ENCODE data around the gene CC2D1B.
"Not testable (repeated sequence)": the region's sequence is repeated elsewhere in the genome, so short reads cannot be mapped to it uniquely, and the experiment has no call there.

The CC2D1B gene, protein sequence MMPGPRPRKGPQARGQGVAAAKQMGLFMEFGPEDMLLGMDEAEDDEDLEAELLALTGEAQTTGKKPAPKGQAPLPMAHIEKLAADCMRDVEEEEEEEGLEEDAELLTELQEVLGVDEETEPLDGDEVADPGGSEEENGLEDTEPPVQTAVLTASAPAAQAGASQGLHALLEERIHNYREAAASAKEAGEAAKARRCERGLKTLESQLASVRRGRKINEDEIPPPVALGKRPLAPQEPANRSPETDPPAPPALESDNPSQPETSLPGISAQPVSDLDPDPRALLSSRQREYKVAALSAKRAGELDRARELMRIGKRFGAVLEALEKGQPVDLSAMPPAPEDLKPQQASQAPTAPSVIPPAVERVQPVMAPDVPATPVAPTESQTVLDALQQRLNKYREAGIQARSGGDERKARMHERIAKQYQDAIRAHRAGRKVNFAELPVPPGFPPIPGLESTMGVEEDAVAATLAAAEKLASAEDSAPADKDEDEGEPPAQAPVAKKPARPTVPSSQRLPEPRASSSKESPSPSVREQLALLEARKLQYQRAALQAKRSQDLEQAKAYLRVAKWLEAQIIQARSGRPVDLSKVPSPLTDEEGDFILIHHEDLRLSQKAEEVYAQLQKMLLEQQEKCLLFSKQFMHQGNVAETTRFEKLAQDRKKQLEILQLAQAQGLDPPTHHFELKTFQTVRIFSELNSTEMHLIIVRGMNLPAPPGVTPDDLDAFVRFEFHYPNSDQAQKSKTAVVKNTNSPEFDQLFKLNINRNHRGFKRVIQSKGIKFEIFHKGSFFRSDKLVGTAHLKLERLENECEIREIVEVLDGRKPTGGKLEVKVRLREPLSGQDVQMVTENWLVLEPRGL

DNA sequence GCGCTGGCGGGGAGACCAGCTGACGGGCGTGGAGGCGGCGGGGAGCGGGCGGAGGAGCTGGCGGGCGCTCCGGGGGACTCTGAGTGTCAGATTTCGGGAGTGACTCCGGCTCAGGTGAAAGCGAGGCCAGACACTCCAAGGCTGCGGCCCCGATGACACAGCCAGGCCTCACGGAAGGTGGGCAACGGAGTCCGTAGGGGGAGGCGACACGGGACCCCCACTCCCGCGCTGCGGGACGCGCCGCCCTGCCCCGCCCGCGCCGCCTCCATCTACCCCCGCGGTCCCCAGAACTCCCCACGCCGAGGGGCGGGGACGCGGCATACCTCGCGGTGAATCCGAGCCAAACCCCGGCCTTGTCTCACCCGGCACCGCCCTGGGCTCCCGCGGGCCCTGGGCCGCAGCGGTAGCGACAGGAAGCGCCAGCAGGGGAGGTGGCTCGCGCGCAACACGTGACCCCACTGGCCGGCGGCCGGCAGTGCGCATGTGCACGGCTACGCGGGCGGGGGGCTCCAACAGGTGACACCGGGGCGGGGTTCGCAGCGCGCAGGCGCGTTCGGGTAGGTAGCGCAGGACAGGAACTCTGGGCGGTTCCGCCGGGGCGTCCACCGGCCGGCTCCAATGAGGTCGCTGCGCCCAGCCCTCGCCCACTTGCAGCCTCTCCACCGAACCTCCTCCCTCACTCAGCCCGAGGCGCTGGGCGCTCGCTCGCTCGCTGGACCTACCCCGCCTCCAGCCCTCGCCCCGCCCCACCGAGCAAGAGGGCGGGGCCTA is at the start of gene CC2D1B:
TSS of gene CC2D1B (minus strand) at position 460 of the 771 bp plus-strand sequence. CDS start 1,585 bp downstream, outside the sequence.
- peak; percentile 96 for ATAC-seq
- peak within 1 kb of the TSS; percentile 98 for H3K4me3 Mint-ChIP-seq
- DNase-seq (ENCODE audit: low spot score in 2 of 2) = peak; percentile 99 to 100
- no peaks in the 10 kb centered on the region for H3K9me3 Mint-ChIP-seq
- peaks cover 45% of the 10 kb centered on the region for H3K4me1 Mint-ChIP-seq
- peaks cover 54% of the 10 kb centered on the region for H3K36me3 Mint-ChIP-seq
- peak within 1 kb of the TSS; percentile 99 for H3K27ac Mint-ChIP-seq

DNA sequence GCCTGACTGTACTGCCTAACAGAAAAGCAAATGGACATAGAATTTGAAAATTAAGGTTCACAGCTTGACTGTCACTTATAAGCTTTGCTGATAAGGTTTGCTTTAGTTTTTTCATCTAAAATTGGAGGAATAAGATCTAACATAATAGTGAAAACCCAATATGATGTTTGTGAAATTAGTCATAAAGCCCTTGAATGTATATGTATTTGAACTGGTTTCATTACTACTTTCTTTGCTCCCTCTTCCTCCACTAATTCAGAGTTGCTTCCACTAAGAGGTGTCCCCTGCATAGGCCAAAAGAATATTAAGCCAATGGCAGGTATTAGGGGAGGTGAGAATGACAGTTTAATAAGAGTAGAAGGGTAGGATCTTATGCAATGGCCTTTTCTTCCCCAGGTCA is 48.9 kb upstream of the CC2D1B start:
- Mint-ChIP-seq H3K27ac (no peak overlapping the region), H3K36me3 (peaks cover 100% of the 10 kb centered on the region), H3K9me3 (no peaks in the 10 kb centered on the region), H3K4me3 (no peak overlapping the region), H3K4me1 (peaks cover 7% of the 10 kb centered on the region)
- ATAC-seq = peak; percentile 36
- DNase-seq (ENCODE audit: low spot score in 2 of 2) = no peak

DNA sequence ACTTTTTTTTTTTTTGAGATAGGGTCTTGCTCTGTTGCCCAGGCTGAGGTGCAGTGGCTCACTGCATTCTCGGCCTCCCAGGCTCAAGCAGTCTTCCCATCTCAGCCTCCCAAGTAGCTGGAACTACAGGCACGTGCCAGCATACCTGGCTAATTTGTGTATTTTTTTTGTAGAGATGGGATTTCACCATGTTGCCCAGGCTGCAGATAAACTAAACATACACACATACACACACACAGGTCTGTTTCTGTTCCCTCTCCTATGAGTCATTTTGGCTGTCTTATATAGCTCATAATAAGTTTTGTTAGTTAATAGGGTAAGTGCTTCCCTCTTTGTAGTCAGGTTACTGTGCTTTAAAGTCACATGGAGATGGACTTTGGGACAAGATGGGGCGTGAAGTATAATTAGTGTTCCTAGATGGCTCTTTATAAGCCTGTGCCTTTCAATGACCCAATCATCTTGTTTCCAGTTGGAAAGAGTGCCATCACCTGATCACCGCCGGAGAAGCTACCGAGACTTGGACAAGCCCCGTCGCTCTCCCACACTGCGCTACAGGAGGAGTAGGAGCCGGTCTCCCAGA is 47.5 kb upstream of the CC2D1B start:
- Mint-ChIP-seq H3K4me3 (no peak overlapping the region), H3K9me3 (no peaks in the 10 kb centered on the region), H3K27ac (peak overlapping the region; percentile 78), H3K36me3 (peaks cover 100% of the 10 kb centered on the region), H3K4me1 (peaks cover 7% of the 10 kb centered on the region)
- DNase-seq (ENCODE audit: low spot score in 2 of 2) (no peak), ATAC-seq (no peak)

DNA sequence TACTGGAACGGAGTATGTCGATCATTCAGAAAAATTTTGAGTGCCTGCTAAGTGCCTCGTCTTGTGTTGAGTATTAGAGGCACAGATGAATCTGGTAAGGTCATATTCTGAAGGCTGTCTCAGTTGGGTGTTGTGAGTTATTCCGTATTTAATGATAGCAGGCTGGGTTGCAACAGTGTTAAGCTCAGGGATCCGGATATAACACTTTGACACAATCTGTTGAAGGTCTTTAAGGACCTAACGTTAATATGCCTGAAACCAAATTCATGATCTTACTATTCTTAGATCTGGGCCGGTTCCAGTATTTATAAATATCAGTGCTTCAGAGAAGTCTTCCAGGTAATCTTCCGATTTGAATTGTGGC is 39.0 kb upstream of the CC2D1B start:
- Mint-ChIP-seq H3K36me3 (peaks cover 95% of the 10 kb centered on the region), H3K9me3 (no peaks in the 10 kb centered on the region), H3K4me3 (peak overlapping the region; percentile 99), H3K4me1 (peaks cover 38% of the 10 kb centered on the region), H3K27ac (peak overlapping the region; percentile 98)
- no peak for ATAC-seq
- no peak for DNase-seq (ENCODE audit: low spot score in 2 of 2)

DNA sequence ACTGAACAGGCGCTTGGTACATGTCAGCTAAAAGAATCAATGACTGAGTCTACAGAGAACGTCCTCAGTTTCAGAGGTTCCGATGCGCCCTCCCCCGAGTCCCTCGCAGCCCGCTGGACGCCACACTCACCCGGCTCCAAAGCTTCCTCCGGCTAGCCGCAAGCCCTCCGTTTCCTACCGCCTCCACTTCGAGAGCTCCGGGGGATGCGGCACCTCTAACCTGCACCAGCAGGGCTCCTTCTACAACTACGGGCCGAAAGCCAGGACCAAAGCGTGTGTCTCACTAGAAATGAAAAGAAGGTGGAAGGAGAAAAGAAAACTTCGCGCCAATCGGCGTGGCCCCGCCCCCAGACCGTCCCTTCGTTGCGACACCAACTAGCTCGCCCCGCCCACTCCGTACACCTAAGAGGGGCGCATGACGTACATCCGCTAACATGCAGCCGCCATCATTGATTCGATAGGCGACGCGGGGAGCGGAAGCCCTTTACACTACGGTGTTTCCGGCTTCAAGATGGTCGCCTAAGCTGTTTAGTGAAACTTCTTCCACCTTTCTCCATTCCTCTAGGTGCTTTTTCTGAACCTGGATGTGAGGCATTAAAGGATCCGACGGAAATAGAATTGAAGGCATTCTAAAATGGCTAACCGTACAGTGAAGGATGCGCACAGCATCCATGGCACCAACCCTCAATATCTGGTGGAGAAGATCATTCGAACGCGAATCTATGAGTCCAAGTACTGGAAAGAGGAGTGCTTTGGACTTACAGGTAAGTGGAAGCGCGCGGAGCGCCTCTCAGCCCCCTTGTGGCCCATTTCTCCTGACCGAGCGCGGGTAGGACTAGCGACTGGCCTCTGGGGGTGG is 38.3 kb upstream of the CC2D1B start, which contains the start of the genes ORC1 and PRPF38A:
TSS of gene ORC1 (minus strand) at position 308 of the 859 bp plus-strand sequence. CDS start 2,200 bp downstream, outside the sequence.
TSS of gene PRPF38A (plus strand) at position 487 of the 859 bp plus-strand sequence. CDS start at position 635, 148 bp downstream.
- Mint-ChIP-seq H3K4me3 (peak within 1 kb of the TSS; percentile 99), H3K36me3 (peaks cover 95% of the 10 kb centered on the region), H3K27ac (peak within 1 kb of the TSS; percentile 98), H3K4me1 (peaks cover 38% of the 10 kb centered on the region), H3K9me3 (no peaks in the 10 kb centered on the region)
- DNase-seq (ENCODE audit: low spot score in 2 of 2) (peak; percentile 91 to 98), ATAC-seq (peak; percentile 97)

DNA sequence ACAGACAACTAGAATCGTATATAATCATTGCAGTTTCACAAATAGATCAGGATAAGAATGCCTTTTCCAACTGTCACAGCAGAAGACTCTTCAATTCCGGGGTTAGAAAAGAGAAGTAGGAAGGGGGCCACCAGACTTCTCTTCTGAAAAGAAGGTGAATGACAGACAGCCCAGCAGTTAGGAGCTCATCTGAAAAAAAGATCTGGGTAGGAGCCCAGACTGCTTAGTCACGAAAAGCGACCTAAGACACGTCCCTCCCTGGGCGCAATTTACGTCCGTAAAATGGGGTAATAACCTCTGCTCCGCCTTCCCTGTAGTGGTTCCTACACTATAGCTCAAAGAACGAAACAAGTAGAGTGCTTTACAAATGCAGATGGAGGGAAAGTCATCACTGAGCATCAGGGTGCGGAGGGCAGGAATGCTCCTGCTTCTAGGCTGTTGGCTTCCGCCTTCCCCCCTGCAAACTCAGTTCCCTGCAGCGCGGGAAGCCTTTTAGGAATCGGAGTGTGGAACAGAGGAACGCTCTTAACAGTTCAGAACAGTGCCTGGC is 37.6 kb upstream of the CC2D1B start:
- DNase-seq (ENCODE audit: low spot score in 2 of 2) = peak in 1 of 2 donors; percentile 25
- H3K27ac Mint-ChIP-seq = peak overlapping the region; percentile 98
- peak overlapping the region; percentile 99 for H3K4me3 Mint-ChIP-seq
- H3K4me1 Mint-ChIP-seq = peaks cover 38% of the 10 kb centered on the region
- H3K9me3 Mint-ChIP-seq = no peaks in the 10 kb centered on the region
- ATAC-seq = peak; percentile 77
- peaks cover 95% of the 10 kb centered on the region for H3K36me3 Mint-ChIP-seq

DNA sequence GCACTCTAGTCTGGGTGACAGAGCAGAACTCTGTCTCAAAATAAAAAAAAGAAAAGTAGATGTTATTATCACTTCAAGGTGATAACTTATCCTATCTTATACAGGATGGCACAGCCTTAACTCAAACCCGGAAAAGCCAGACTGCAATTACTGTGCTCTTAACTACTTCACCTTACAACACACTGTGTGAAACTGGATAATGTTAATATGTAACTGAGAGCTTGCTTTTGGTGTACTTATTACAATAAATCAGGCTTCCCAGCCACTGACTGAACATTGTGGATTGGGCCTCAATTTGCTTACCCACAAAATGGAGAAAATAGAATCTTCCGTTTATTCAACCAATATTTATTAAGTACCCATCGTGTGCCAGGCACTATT is 36.8 kb upstream of the CC2D1B start:
- ATAC-seq (no peak), DNase-seq (ENCODE audit: low spot score in 2 of 2) (no peak)
- H3K36me3 Mint-ChIP-seq = peaks cover 95% of the 10 kb centered on the region
- H3K4me3 Mint-ChIP-seq = peak overlapping the region; percentile 99
- peaks cover 38% of the 10 kb centered on the region for H3K4me1 Mint-ChIP-seq
- H3K27ac Mint-ChIP-seq = peak overlapping the region; percentile 98
- H3K9me3 Mint-ChIP-seq = no peaks in the 10 kb centered on the region

DNA sequence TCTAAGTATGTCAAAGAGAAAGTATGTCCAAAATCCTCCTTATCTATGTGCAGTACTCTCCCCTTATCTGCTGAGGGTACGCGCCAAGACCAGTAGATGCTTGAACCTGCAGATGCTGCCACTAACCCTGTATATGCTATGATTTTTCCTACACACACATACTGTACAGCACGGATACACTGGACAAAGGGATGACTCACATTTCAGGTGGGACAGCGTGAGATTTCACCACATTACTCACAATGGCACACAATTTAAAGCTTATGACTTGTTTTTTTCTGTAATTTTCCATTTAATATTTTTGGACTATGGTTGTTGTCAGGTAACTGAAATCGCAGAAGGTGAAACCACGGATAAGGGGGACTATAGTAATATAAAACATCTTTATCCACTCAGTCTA is 34.1 kb upstream of the CC2D1B start:
- peaks cover 95% of the 10 kb centered on the region for H3K36me3 Mint-ChIP-seq
- no peak overlapping the region for H3K4me3 Mint-ChIP-seq
- peaks cover 32% of the 10 kb centered on the region for H3K4me1 Mint-ChIP-seq
- no peak overlapping the region for H3K27ac Mint-ChIP-seq
- no peak for ATAC-seq
- no peaks in the 10 kb centered on the region for H3K9me3 Mint-ChIP-seq
- no peak for DNase-seq (ENCODE audit: low spot score in 2 of 2)

DNA sequence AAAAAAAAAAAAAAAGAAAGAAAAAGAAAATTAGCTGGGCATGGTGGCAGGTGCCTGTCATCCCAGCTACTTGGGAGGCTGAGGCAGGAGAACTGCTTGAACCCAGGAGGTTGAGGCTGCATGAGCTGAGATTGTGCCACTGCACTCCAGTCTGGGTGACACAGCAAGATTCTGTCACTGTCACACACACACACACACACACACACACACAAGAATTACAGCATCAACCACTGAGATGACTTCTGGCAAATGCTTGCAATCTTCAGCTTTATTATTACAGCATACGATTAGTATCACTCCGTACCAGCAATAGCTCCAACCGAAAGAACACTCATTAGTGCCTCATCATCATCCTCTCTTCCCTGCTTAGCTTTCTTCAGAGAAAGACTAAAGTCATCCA is 33.6 kb upstream of the CC2D1B start:
- Mint-ChIP-seq H3K27ac (no peak overlapping the region), H3K4me3 (no peak overlapping the region), H3K9me3 (no peaks in the 10 kb centered on the region), H3K4me1 (peaks cover 32% of the 10 kb centered on the region), H3K36me3 (peaks cover 97% of the 10 kb centered on the region)
- DNase-seq (ENCODE audit: low spot score in 2 of 2) (no peak), ATAC-seq (no peak)

DNA sequence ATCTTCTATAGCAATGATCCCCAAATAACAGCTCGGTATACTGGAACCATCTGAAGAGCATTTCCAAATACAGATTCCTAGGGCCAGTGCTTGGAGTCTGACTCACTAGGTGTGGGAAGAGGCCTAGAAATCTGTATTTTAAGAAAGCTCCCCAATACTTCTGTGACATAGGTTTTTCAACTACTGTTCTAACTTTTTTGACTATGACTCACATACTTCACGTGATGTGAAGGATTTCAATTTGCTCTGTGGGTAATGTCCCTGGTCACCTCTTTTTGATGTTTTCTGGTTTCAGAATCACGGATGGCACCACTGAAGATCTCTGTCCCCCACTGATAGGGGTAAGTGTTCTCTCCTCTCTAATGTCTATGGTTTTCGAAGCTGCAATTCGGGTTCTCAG is 27.2 kb upstream of the CC2D1B start:
- no peak overlapping the region for H3K27ac Mint-ChIP-seq
- H3K4me3 Mint-ChIP-seq = no peak overlapping the region
- ATAC-seq (no peak), DNase-seq (ENCODE audit: low spot score in 2 of 2) (no peak)
- H3K4me1 Mint-ChIP-seq = no peaks in the 10 kb centered on the region
- H3K36me3 Mint-ChIP-seq = peaks cover 98% of the 10 kb centered on the region
- no peaks in the 10 kb centered on the region for H3K9me3 Mint-ChIP-seq

DNA sequence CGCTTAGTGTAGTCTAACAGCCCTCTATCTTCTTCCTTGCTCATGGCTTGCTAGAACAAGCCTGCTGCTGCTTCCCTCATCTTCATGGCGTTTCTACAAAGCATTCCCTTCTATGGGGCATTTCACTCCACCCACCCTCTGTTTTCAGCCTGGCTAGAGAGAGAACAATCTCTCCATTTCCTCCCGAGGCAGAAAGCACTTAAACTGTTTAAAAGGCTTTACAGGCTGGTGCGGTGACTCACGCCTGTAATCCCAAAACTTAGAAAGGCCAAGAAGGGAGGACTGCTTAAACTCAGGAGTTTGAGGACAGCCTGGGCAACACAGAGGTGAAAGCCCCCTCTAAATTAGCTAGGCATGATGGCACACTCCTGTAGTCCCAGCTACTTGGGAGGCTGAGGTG is 20.5 kb upstream of the CC2D1B start:
- Mint-ChIP-seq H3K4me3 (no peak overlapping the region), H3K4me1 (no peaks in the 10 kb centered on the region), H3K27ac (no peak overlapping the region), H3K9me3 (no peaks in the 10 kb centered on the region), H3K36me3 (peaks cover 95% of the 10 kb centered on the region)
- DNase-seq (ENCODE audit: low spot score in 2 of 2) (no peak), ATAC-seq (no peak)

DNA sequence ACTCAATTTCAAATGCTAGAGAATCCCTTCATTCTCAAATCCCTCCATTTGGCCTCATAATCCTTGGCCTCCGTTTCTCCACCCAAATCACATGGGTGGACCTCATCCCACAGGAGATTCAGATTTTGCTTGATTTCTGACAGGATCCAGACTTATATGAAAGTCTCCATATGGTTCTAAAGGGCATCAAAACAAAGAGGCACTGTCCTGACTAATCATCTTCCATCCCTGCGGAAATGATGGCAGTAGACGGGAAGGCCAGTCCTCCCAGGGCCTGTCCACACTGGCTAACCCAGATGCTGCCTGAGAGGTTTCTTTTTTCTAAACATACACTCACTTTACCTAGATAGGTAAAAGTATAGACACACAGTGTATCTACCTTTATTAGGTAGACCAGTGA is 19.4 kb upstream of the CC2D1B start:
- no peak for DNase-seq (ENCODE audit: low spot score in 2 of 2)
- peaks cover 93% of the 10 kb centered on the region for H3K36me3 Mint-ChIP-seq
- H3K4me3 Mint-ChIP-seq = no peak overlapping the region
- no peaks in the 10 kb centered on the region for H3K9me3 Mint-ChIP-seq
- no peak overlapping the region for H3K27ac Mint-ChIP-seq
- H3K4me1 Mint-ChIP-seq = no peaks in the 10 kb centered on the region
- no peak for ATAC-seq

DNA sequence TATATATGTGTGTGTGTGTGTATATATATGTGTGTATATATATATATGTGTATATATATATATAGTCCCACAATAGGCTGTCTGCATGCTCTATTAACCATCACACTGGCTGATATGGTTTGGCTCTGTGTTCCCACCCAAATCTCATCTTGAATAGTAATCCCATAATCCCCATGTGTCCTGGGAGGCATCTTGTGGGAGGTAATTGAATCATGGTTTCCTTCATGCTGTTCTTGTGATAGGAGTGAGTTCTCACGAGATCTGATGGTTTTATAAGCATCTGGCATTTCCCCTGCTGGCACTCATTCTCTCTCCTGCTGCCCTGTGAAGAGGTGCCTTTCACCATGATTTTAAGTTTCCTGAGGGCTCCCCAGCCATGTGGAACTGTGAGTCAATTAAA is 3.8 kb upstream of the CC2D1B start:
- not testable (repeated sequence) for H3K4me3 Mint-ChIP-seq; ATAC-seq; H3K9me3 Mint-ChIP-seq; DNase-seq (ENCODE audit: low spot score in 2 of 2); H3K27ac Mint-ChIP-seq
- peaks cover 19% of the 10 kb centered on the region for H3K4me1 Mint-ChIP-seq
- H3K36me3 Mint-ChIP-seq = peaks cover 55% of the 10 kb centered on the region

All from stimulated activated effector memory CD8-positive, alpha-beta T cell treated with anti-CD3 and anti-CD28 coated beads, Interleukin-12 subunit alpha, Interleukin-12 subunit beta, amount 100 ng/mL, for 72 hours (primary cell).